ENCODE measurements around the gene EPB41L5. TPM values are rescaled to one million over a fixed set of nuclear protein-coding genes. Genes with fewer than 3 reads are reported as not detected.
"Not testable (repeated sequence)": the region's sequence is repeated elsewhere in the genome, so short reads cannot be mapped to it uniquely, and the experiment has no call there.

The EPB41L5 gene
- total RNA-seq, 1 donor from 2014 or later: 16.2 TPM

GRCh38 chr2:119983108-119983507 is 29.8 kb upstream of the EPB41L5 start:
- no peak overlapping the region for H3K4me3 ChIP-seq (ENCODE audit: insufficient read depth, low read depth, low read length)
- H2AFZ ChIP-seq (ENCODE audit: low read depth, low read length): no peak overlapping the region
- DNase-seq (ENCODE audit: low read depth) (no peak), FAIRE-seq (no peak)
- no peak for TF ChIP-seq EZH2 (IDR thresholded peaks at IDR 0.05; ENCODE audit: insufficient read depth, low read length)
- TF ChIP-seq, protein P1, sequence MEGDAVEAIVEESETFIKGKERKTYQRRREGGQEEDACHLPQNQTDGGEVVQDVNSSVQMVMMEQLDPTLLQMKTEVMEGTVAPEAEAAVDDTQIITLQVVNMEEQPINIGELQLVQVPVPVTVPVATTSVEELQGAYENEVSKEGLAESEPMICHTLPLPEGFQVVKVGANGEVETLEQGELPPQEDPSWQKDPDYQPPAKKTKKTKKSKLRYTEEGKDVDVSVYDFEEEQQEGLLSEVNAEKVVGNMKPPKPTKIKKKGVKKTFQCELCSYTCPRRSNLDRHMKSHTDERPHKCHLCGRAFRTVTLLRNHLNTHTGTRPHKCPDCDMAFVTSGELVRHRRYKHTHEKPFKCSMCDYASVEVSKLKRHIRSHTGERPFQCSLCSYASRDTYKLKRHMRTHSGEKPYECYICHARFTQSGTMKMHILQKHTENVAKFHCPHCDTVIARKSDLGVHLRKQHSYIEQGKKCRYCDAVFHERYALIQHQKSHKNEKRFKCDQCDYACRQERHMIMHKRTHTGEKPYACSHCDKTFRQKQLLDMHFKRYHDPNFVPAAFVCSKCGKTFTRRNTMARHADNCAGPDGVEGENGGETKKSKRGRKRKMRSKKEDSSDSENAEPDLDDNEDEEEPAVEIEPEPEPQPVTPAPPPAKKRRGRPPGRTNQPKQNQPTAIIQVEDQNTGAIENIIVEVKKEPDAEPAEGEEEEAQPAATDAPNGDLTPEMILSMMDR (IDR thresholded peaks at IDR 0.05; ENCODE audit: insufficient read depth, low read depth, low read length): no peak
- no peaks in the 10 kb centered on the region for H3K9me3 ChIP-seq (ENCODE audit: insufficient read depth, low read depth, low read length)
- no peaks in the 10 kb centered on the region for H3K36me3 ChIP-seq (ENCODE audit: insufficient read depth, low read length)
- Mint-ChIP-seq H3K27ac (ENCODE audit: unreplicated experiment) (no peak overlapping the region), H3K4me1 (ENCODE audit: low read depth, unreplicated experiment) (no peaks in the 10 kb centered on the region), H3K9me3 (ENCODE audit: unreplicated experiment) (peaks cover 4% of the 10 kb centered on the region), H3K36me3 (ENCODE audit: low read depth, unreplicated experiment) (peaks cover 4% of the 10 kb centered on the region), H3K4me3 (ENCODE audit: unreplicated experiment) (no peak overlapping the region), H3K27me3 (ENCODE audit: low read depth, unreplicated experiment) (no peaks in the 10 kb centered on the region)
- no peaks in the 10 kb centered on the region for H4K20me1 ChIP-seq (ENCODE audit: insufficient read depth, low read length)
- H3K4me2 ChIP-seq (ENCODE audit: low read length): no peak overlapping the region
- no peaks in the 10 kb centered on the region for H3K4me1 ChIP-seq (ENCODE audit: insufficient read depth, low read length)
- no peaks in the 10 kb centered on the region for H3K27me3 ChIP-seq (ENCODE audit: insufficient read depth, low read length)
- no peak overlapping the region for H3K27ac ChIP-seq (ENCODE audit: low read depth, low read length)
- H3K79me2 ChIP-seq (ENCODE audit: insufficient read depth, low read length): no peaks in the 10 kb centered on the region
- no peak overlapping the region for H3K9ac ChIP-seq (ENCODE audit: low read length)

DNA sequence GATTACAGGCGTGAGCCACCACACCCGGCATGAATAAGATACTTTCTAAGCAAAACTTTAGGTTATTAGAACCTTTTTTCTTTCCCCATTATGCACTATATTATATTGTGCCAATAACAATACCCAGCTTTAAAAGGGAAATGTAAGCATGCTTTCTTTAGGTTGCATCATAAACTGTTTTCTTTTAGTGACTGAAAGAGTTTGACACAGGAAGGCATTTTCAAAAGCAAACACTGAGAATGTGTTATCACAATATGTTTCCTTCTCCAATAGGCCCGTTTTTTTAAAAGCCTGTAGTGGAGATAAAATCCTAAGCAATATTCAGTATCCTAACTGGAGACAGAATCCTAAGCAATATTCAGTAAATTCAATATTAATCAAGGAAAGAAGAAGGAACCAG is 16.7 kb upstream of the EPB41L5 start:
- Mint-ChIP-seq H3K36me3 (ENCODE audit: low read depth, unreplicated experiment) (no peaks in the 10 kb centered on the region), H3K4me1 (ENCODE audit: low read depth, unreplicated experiment) (no peaks in the 10 kb centered on the region), H3K4me3 (ENCODE audit: unreplicated experiment) (no peak overlapping the region), H3K27ac (ENCODE audit: unreplicated experiment) (no peak overlapping the region), H3K27me3 (ENCODE audit: low read depth, unreplicated experiment) (no peaks in the 10 kb centered on the region), H3K9me3 (ENCODE audit: unreplicated experiment) (no peaks in the 10 kb centered on the region)
- H3K4me3 ChIP-seq (ENCODE audit: insufficient read depth, low read depth, low read length): no peak overlapping the region
- no peak overlapping the region for H3K9ac ChIP-seq (ENCODE audit: low read length)
- no peaks in the 10 kb centered on the region for H4K20me1 ChIP-seq (ENCODE audit: insufficient read depth, low read length)
- no peak overlapping the region for H3K4me2 ChIP-seq (ENCODE audit: low read length)
- H3K27ac ChIP-seq (ENCODE audit: low read depth, low read length): no peak overlapping the region
- FAIRE-seq (no peak), DNase-seq (ENCODE audit: low read depth) (no peak)
- H2AFZ ChIP-seq (ENCODE audit: low read depth, low read length): no peak overlapping the region
- no peaks in the 10 kb centered on the region for H3K27me3 ChIP-seq (ENCODE audit: insufficient read depth, low read length)
- H3K79me2 ChIP-seq (ENCODE audit: insufficient read depth, low read length): no peaks in the 10 kb centered on the region
- H3K36me3 ChIP-seq (ENCODE audit: insufficient read depth, low read length): no peaks in the 10 kb centered on the region
- no peak for TF ChIP-seq EZH2 (IDR thresholded peaks at IDR 0.05; ENCODE audit: insufficient read depth, low read length)
- TF ChIP-seq, protein P1 (IDR thresholded peaks at IDR 0.05; ENCODE audit: insufficient read depth, low read depth, low read length): no peak
- no peaks in the 10 kb centered on the region for H3K9me3 ChIP-seq (ENCODE audit: insufficient read depth, low read depth, low read length)
- no peaks in the 10 kb centered on the region for H3K4me1 ChIP-seq (ENCODE audit: insufficient read depth, low read length)

DNA sequence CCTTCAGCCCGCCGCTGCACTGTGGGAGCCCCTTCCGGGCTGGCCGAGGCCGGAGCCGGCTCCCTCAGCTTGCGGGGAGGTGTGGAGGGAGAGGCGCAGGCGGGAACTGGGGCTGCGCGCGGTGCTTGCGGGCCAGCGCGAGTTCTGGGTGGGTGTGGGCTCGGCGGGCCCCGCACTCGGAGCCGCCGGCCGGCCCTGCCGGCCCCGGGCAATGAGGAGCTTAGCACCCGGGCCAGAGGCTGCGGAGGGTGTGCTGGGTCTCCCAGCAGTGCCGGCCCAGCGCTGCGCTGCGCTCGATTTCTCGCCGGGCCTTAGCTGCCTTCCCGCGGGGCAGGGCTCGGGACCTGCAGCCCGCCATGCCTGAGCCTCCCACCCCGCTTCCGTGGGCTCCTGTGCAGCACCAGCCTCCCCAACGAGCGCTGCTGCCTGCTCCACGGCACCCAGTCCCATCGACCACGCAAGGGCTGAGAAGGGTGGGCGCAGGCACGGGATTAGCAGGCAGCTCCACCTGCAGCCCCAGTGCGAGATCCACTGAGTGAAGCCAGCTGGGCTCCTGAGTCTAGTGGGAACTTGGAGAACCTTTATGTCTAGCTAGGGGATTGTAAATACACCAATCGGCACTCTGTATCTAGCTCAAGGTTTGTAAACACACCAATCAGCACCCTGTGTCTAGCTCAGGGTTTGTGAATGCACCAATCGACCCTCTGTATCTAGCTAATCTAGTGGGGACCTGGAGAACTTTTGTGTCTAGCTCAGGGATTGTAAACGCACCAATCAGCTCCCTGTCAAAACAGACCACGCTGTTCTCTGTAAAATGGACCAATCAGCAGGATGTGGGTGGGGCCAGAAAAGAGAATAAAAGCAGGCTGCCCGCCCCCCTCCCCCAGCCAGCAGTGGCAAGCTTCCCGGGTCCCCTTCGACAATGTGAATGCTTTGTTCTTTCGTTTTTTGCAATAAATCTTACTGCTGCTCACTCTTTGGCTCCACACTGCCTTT is 15.7 kb upstream of the EPB41L5 start:
- H3K27me3 Mint-ChIP-seq (ENCODE audit: low read depth, unreplicated experiment); H3K4me1 Mint-ChIP-seq (ENCODE audit: low read depth, unreplicated experiment); H3K27ac Mint-ChIP-seq (ENCODE audit: unreplicated experiment); H3K27ac ChIP-seq (ENCODE audit: low read depth, low read length); H3K79me2 ChIP-seq (ENCODE audit: insufficient read depth, low read length); H3K36me3 ChIP-seq (ENCODE audit: insufficient read depth, low read length); H3K27me3 ChIP-seq (ENCODE audit: insufficient read depth, low read length); H3K36me3 Mint-ChIP-seq (ENCODE audit: low read depth, unreplicated experiment); H3K9me3 Mint-ChIP-seq (ENCODE audit: unreplicated experiment); H3K9me3 ChIP-seq (ENCODE audit: insufficient read depth, low read depth, low read length); H3K4me2 ChIP-seq (ENCODE audit: low read length); H4K20me1 ChIP-seq (ENCODE audit: insufficient read depth, low read length); H3K4me3 ChIP-seq (ENCODE audit: insufficient read depth, low read depth, low read length); H2AFZ ChIP-seq (ENCODE audit: low read depth, low read length); H3K4me1 ChIP-seq (ENCODE audit: insufficient read depth, low read length); H3K4me3 Mint-ChIP-seq (ENCODE audit: unreplicated experiment); H3K9ac ChIP-seq (ENCODE audit: low read length); FAIRE-seq; DNase-seq (ENCODE audit: low read depth): not testable (repeated sequence)
